Loucy (cell line): ENCODE measurements around the gene AHDC1.

Source experiments
- H2AFZ ChIP-seq: fragments of 200-600 bp; sonication (generic); 2 replicates; pipeline ENCODE4 v1.6.0; 2016; ENCODE audit warnings: antibody characterized with exemption, mild to moderate bottlenecking, low read length, moderate library complexity
- H3F3A ChIP-seq: fragments of 200-600 bp; 2 replicates; pipeline ENCODE4 v1.6.0; 2016; ENCODE audit warnings: antibody characterized with exemption, low read depth, mild to moderate bottlenecking
- H3K27me3 ChIP-seq: fragments of 200-600 bp; sonication (generic); 2 replicates; pipeline ENCODE4 v1.6.1; 2014; ENCODE audit warnings: low read length, mild to moderate bottlenecking; ENCODE audit not compliant: insufficient read depth, poor library complexity, severe bottlenecking
- H3K36me3 ChIP-seq: fragments of 200-600 bp; sonication (generic); 2 replicates; pipeline ENCODE4 v1.6.1; 2016; ENCODE audit warnings: low read length; ENCODE audit not compliant: insufficient read depth
- H3K4me1 ChIP-seq: fragments of 200-600 bp; sonication (generic); 2 replicates; pipeline ENCODE4 v1.5.1; 2014; ENCODE audit warnings: low read length, mild to moderate bottlenecking; ENCODE audit not compliant: insufficient read depth, poor library complexity, severe bottlenecking
- H3K4me2 ChIP-seq: fragments of 200-600 bp; sonication (generic); 2 replicates; pipeline ENCODE4 v1.6.0; 2014; ENCODE audit warnings: antibody characterized with exemption, low read length, low read depth, mild to moderate bottlenecking; ENCODE audit not compliant: poor library complexity, severe bottlenecking
- H3K4me3 ChIP-seq: fragments of 200-600 bp; sonication (generic); 2 replicates; pipeline ENCODE4 v1.5.1; 2014; ENCODE audit warnings: low read length, mild to moderate bottlenecking, mixed read lengths; ENCODE audit not compliant: poor library complexity, severe bottlenecking
- H3K79me2 ChIP-seq: fragments of 200-600 bp; sonication (generic); 2 replicates; pipeline ENCODE4 v1.6.1; 2014; ENCODE audit warnings: low read length; ENCODE audit not compliant: insufficient read depth
- H3K9ac ChIP-seq: fragments of 200-600 bp; sonication (generic); 2 replicates; pipeline ENCODE4 v1.6.0; 2014; ENCODE audit warnings: mild to moderate bottlenecking, low read depth, low read length, moderate library complexity; ENCODE audit not compliant: poor library complexity, severe bottlenecking
- H3K9me2 ChIP-seq: fragments of 200-600 bp; sonication (generic); replicated peaks from 2 replicates; pipeline ENCODE4 v1.6.1; 2016; ENCODE audit warnings: low read depth, low read length, mixed read lengths
- H3K9me3 ChIP-seq: fragments of 200-600 bp; sonication (generic); 2 replicates; pipeline ENCODE4 v1.6.1; 2014; ENCODE audit warnings: mild to moderate bottlenecking, antibody characterized with exemption, low read length, low read depth; ENCODE audit not compliant: insufficient read depth
- H4K20me1 ChIP-seq: fragments of 200-600 bp; sonication (generic); 2 replicates; pipeline ENCODE4 v1.6.0; 2014; ENCODE audit warnings: antibody characterized with exemption, low read length, mild to moderate bottlenecking; ENCODE audit not compliant: insufficient read depth, poor library complexity, severe bottlenecking
- CTCF ChIP-seq: fragments of 200-600 bp; sonication (generic); conservative IDR thresholded peaks from 2 replicates; pipeline ENCODE4 v1.5.1; 2014; ENCODE audit warnings: mild to moderate bottlenecking, antibody characterized with exemption, low read length
- EZH2phosphoT487 ChIP-seq: fragments of 200-600 bp; IDR thresholded peaks from 2 replicates; pipeline ENCODE4 v1.6.1; 2018; ENCODE audit warnings: antibody characterized with exemption, mild to moderate bottlenecking, moderate library complexity, borderline replicate concordance

The AHDC1 gene

DNA sequence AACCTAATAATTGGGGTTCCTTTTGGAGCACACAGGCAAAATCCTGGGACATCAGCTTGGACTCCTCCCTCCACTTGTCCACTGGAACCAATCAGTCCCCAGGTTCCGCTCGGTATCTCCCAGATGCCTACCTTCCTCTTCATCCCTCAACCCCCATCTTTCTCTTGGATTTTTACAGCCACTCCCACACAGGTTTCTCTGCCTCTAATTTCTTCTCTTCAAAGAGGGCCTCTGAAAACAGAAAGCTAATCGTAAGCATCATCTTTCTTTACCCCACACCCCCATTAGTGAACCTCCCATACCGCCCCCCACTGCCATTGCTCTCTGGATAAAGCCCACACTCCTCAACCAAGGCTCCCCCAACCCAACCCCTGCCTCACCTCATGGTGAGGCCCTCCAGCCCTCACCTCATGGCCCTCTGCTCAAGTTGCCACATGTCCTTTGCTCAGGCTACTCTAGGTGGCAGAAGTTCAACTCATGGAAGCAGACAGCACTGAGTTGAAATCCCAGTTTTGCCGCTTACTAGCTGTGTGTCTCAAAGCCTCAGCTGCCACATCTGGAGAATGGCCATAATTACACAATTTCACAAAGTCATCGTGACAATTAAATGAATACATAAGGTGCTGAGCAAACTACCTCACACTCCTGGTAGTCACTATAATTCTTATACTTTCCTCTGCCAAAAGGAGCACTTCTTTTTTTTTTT lies 95.8 kb downstream of the AHDC1 start:
- Histone ChIP-seq H3K9me2 (no peaks in the 10 kb centered on the region), H2AFZ (no peak overlapping the region), H3K9me3 (no peaks in the 10 kb centered on the region), H3K36me3 (no peaks in the 10 kb centered on the region), H3K79me2 (no peaks in the 10 kb centered on the region), H4K20me1 (no peaks in the 10 kb centered on the region), H3K4me2 (no peak overlapping the region), H3K9ac (no peak overlapping the region), H3K4me1 (peaks cover 4% of the 10 kb centered on the region), H3K4me3 (no peak overlapping the region), H3F3A (no peaks in the 10 kb centered on the region), H3K27me3 (no peaks in the 10 kb centered on the region)
- TF ChIP-seq CTCF (peak; percentile 45), EZH2phosphoT487 (no peak)

GRCh38 chr1:27506703-27507102 lies 97.2 kb downstream of the AHDC1 start:
- H3K9me3 ChIP-seq, result no peaks in the 10 kb centered on the region
- no peak overlapping the region for H3K4me2 ChIP-seq
- H3K9ac ChIP-seq, result no peak overlapping the region
- H3K9me2 ChIP-seq, result no peaks in the 10 kb centered on the region
- H2AFZ ChIP-seq, result no peak overlapping the region
- no peaks in the 10 kb centered on the region for H3K36me3 ChIP-seq
- H3K4me3 ChIP-seq, result no peak overlapping the region
- H3F3A ChIP-seq, result no peaks in the 10 kb centered on the region
- TF ChIP-seq EZH2phosphoT487 (no peak), CTCF (no peak)
- peaks cover 4% of the 10 kb centered on the region for H3K4me1 ChIP-seq
- H3K27me3 ChIP-seq, result no peaks in the 10 kb centered on the region
- H4K20me1 ChIP-seq, result no peaks in the 10 kb centered on the region
- H3K79me2 ChIP-seq, result no peaks in the 10 kb centered on the region

- H3K4me1 ChIP-seq, result peaks cover 4% of the 10 kb centered on the region
- H3K36me3 ChIP-seq, result no peaks in the 10 kb centered on the region
- H3K79me2 ChIP-seq, result no peaks in the 10 kb centered on the region
- no peaks in the 10 kb centered on the region for H3K27me3 ChIP-seq
- no peak overlapping the region for H2AFZ ChIP-seq
- TF ChIP-seq CTCF (no peak), EZH2phosphoT487 (no peak)
- H3K4me3 ChIP-seq, result no peak overlapping the region
- H3K9me3 ChIP-seq, result no peaks in the 10 kb centered on the region
- no peaks in the 10 kb centered on the region for H4K20me1 ChIP-seq
- H3F3A ChIP-seq, result no peaks in the 10 kb centered on the region
- H3K4me2 ChIP-seq, result no peak overlapping the region
- H3K9ac ChIP-seq, result no peak overlapping the region
- no peaks in the 10 kb centered on the region for H3K9me2 ChIP-seq
These were observed 98.6 kb downstream of the AHDC1 start for GRCh38 chr1:27505420-27505680.
